Breast epithelium (tissue), 4 donors: Measurements from ENCODE around the gene DZIP1. TPM values are rescaled to one million over a fixed set of nuclear protein-coding genes. Genes with fewer than 3 reads are reported as not detected.

Experiments
- DNase-seq, 2 donors: peaks; one replicate each; pipeline ENCODE4 v3.0.0-alpha.2; 2019; ENCODE audit warnings: low spot score in 2 of 2
- H3K27ac ChIP-seq, 2 donors: fragments of 200-600 bp; sonication (generic) in 1 of 2; one replicate each; pipeline ENCODE4 v1.5.1; 2016 to 2019; ENCODE audit warnings: mild to moderate bottlenecking in 1 of 2
- H3K27me3 ChIP-seq, 2 donors: fragments of 200-600 bp; sonication (generic) in 1 of 2; one replicate each; pipeline versions ENCODE4 v1.5.1 to v1.6.0; 2017 to 2019; ENCODE audit warnings: control low read depth in 1 of 2, mild to moderate bottlenecking in 1 of 2
- H3K36me3 ChIP-seq: fragments of 200-600 bp; one replicate; pipeline ENCODE4 v1.5.1; 2019
- H3K4me1 ChIP-seq, 2 donors: fragments of 200-600 bp; sonication (generic); one replicate each; pipeline ENCODE4 v1.5.1; 2016 to 2019; ENCODE audit warnings: control low read depth in 1 of 2
- H3K4me3 ChIP-seq, 3 donors: fragments of 200-600 bp; sonication (generic); 1 replicate in 2 of 3; 2 replicates in 1 of 3; pipeline ENCODE4 v1.5.1; 2016 to 2019; ENCODE audit warnings: mild to moderate bottlenecking in 3 of 3, moderate library complexity in 2 of 3
- H3K9me3 ChIP-seq, 2 donors: fragments of 200-600 bp; sonication (generic) in 1 of 2; one replicate each; pipeline ENCODE4 v1.5.1; 2016 to 2019; ENCODE audit warnings: control low read depth in 1 of 2
- POLR2A ChIP-seq: fragments of 450-650 bp; IDR thresholded peaks from one replicate; pipeline ENCODE4 v1.6.1; 2016; ENCODE audit warnings: antibody characterized with exemption, mild to moderate bottlenecking, moderate library complexity
- POLR2AphosphoS5 ChIP-seq, 3 donors: sonication (generic); formaldehyde crosslinking; IDR thresholded peaks; one replicate each; pipeline ENCODE4 v1.6.1; 2017; ENCODE audit warnings: antibody characterized with exemption in 3 of 3
- intact Hi-C: fragments of 100-400 bp; cut with DNase I; formaldehyde crosslinking; loops from one replicate; pipeline ENCODE4 v1.15.1; 2023; ENCODE audit warnings: low total_unique reads
- total RNA-seq, 3 donors: library from RNA; depleted of rRNA; stranded (reverse); fragments of >200 nt; gene quantifications; one replicate each; pipeline ENCODE4 v1.1.0, GENCODE V29; 2016
- TF ChIP-seq, protein P1 (sequence below), 3 donors: fragments of 450-650 bp; IDR thresholded peaks; one replicate each; pipeline ENCODE4 v1.5.1; 2016 to 2017; ENCODE audit warnings: antibody characterized with exemption in 3 of 3, mild to moderate bottlenecking in 3 of 3, moderate library complexity in 3 of 3

Gene DZIP1
- total RNA-seq, 3 donors from 2014 or later: 10.2 to 20.3 (median 10.4) TPM

DNA sequence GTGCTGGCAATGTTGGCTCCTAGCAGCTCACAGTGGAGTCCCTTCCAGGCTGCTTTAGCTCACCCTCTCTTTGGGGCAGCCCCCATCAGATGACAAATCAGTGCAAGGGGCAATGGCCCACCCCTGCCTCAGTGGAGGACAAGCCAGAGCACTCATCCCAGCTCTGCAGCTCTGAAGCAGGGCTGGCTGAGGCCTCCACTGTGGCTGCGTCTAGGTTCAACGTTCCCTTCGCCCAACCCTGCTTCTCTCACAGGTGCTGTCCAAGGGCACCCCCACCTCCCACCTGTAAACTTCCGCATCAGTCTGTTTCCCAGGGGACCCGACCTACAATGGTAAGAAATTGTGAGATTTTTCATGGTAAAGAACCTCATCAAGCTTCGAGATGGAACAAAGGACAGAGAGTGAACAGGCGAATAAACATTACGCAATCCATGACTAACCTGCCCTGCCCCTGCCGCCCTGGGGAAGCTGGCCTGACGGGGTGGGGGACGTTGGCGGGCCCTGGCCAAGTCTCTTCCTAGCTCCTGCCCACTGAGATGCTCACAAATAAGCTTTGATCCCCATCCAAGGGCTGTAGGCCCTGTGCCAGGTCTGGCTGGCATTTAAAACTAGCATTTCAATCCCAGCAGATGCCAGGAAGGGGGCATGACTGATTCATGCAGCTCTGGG is 40.5 kb downstream of the DZIP1 start:
- intact Hi-C loops: no loop called here
- Histone ChIP-seq H3K27me3 (no peaks in the 10 kb centered on the region), H3K27ac (peak overlapping the region; percentile 83 to 87), H3K4me3 (no peak overlapping the region), H3K9me3 (no peaks in the 10 kb centered on the region), H3K36me3 (no peaks in the 10 kb centered on the region), H3K4me1 (peaks cover 0 to 7% of the 10 kb centered on the region in 2 donors)
- TF ChIP-seq, protein P1, sequence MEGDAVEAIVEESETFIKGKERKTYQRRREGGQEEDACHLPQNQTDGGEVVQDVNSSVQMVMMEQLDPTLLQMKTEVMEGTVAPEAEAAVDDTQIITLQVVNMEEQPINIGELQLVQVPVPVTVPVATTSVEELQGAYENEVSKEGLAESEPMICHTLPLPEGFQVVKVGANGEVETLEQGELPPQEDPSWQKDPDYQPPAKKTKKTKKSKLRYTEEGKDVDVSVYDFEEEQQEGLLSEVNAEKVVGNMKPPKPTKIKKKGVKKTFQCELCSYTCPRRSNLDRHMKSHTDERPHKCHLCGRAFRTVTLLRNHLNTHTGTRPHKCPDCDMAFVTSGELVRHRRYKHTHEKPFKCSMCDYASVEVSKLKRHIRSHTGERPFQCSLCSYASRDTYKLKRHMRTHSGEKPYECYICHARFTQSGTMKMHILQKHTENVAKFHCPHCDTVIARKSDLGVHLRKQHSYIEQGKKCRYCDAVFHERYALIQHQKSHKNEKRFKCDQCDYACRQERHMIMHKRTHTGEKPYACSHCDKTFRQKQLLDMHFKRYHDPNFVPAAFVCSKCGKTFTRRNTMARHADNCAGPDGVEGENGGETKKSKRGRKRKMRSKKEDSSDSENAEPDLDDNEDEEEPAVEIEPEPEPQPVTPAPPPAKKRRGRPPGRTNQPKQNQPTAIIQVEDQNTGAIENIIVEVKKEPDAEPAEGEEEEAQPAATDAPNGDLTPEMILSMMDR (IDR thresholded peaks at IDR 0.05): no peak
- no peak for TF ChIP-seq POLR2AphosphoS5 (IDR thresholded peaks at IDR 0.05)
- TF ChIP-seq POLR2A: no peak
- peak in 1 of 2 donors; percentile 57 for DNase-seq

DNA sequence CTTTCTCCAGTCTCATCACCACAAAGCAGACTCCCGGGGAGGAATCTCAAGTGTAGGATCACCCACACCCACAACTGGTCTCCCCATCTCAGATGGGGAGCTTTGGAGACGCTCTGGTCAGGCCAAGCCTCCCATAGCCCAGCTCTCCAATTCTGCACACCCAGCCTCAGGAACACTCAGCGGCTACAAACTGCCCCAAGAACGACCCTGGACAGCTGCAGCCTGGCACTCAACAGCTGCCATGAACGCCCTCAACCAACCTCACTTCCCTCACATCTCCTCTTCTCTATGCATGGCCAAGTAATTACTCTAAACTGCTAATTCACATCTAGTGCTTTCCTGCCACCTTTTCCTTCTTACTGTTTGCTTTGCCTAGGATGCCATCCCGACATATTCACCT is 42.6 kb downstream of the DZIP1 start:
- TF ChIP-seq, protein P1 (IDR thresholded peaks at IDR 0.05): no peak
- no peak for TF ChIP-seq POLR2A
- TF ChIP-seq POLR2AphosphoS5 (IDR thresholded peaks at IDR 0.05): no peak
- no peak for DNase-seq
- Histone ChIP-seq H3K4me1 (peaks cover 0 to 7% of the 10 kb centered on the region in 2 donors), H3K27me3 (no peaks in the 10 kb centered on the region), H3K27ac (no peak overlapping the region), H3K9me3 (no peaks in the 10 kb centered on the region), H3K4me3 (no peak overlapping the region), H3K36me3 (no peaks in the 10 kb centered on the region)
- intact Hi-C loops: no loop called here

GRCh38 chr13:95601216-95601615 is 43.3 kb downstream of the DZIP1 start:
- no peaks in the 10 kb centered on the region for H3K27me3 ChIP-seq
- H3K27ac ChIP-seq: no peak overlapping the region
- no peaks in the 10 kb centered on the region for H3K36me3 ChIP-seq
- H3K4me1 ChIP-seq: peaks cover 0 to 7% of the 10 kb centered on the region in 2 donors
- H3K4me3 ChIP-seq: no peak overlapping the region
- TF ChIP-seq POLR2A (no peak), POLR2AphosphoS5 (IDR thresholded peaks at IDR 0.05) (no peak)
- TF ChIP-seq, protein P1 (IDR thresholded peaks at IDR 0.05): no peak
- H3K9me3 ChIP-seq: no peaks in the 10 kb centered on the region
- DNase-seq: no peak
- intact Hi-C loops: no loop called here

DNA sequence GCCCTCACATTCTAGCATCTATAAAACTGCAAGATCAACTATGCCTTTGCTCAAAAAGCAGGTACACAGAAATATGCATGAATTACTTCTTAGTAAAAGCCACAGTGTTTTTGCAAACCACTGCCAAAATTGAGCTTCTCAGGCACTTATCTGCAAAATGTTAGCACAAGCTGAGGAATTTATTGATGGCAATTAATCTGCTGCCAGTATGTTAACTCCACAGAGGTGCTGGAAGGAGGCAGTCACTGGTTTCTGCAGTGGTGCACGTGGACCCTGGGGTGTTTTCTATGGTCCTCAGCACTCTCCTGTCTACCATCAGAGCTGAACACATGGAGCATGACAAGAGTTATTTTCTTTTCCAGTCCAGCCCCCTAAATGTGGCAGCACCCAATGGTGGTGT is 47.8 kb downstream of the DZIP1 start:
- no peaks in the 10 kb centered on the region for H3K27me3 ChIP-seq
- H3K27ac ChIP-seq: no peak overlapping the region
- TF ChIP-seq POLR2A: no peak
- TF ChIP-seq POLR2AphosphoS5 (IDR thresholded peaks at IDR 0.05): no peak
- TF ChIP-seq, protein P1 (IDR thresholded peaks at IDR 0.05): no peak
- H3K9me3 ChIP-seq: no peaks in the 10 kb centered on the region
- H3K4me1 ChIP-seq: no peaks in the 10 kb centered on the region
- no peak overlapping the region for H3K4me3 ChIP-seq
- DNase-seq: no peak
- H3K36me3 ChIP-seq: no peaks in the 10 kb centered on the region
- intact Hi-C loops: no loop called here

DNA sequence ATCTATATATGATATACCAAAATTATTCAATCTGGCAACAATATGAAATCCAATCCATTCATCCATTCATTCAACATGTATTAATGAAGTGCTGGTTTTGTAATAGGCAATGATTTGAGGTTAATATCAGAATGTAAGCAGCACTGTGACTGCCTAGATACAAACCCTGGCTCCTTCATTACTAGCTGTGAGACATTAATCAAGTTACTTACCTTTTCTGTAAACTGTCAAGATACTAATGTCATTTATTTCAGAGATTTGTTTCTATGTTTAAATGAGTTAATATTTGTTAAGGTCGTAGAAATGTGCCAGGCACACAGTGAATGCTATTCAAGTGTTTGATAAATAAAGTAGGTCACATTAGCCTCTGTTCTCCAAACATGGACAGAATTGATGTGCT is 51.0 kb downstream of the DZIP1 start:
- no peaks in the 10 kb centered on the region for H3K36me3 ChIP-seq
- H3K4me1 ChIP-seq: no peaks in the 10 kb centered on the region
- intact Hi-C loops: no loop called here
- H3K27me3 ChIP-seq: no peaks in the 10 kb centered on the region
- DNase-seq: no peak
- H3K27ac ChIP-seq: no peak overlapping the region
- H3K4me3 ChIP-seq: no peak overlapping the region
- TF ChIP-seq POLR2A (no peak), POLR2AphosphoS5 (IDR thresholded peaks at IDR 0.05) (no peak)
- TF ChIP-seq, protein P1 (IDR thresholded peaks at IDR 0.05): no peak
- no peaks in the 10 kb centered on the region for H3K9me3 ChIP-seq
